Peyer's patch (tissue), 4 donors: ENCODE measurements around the gene HHATL. TPM values are rescaled to one million over a fixed set of nuclear protein-coding genes. Genes with fewer than 3 reads are reported as not detected.

ENCODE experiments used
- DNase-seq, 3 donors: peaks; one replicate each; pipeline ENCODE4 v3.0.0-alpha.2; 2017 to 2019
- H3K27ac ChIP-seq, 4 donors: fragments of 200-600 bp; sonication (generic); one replicate each; pipeline ENCODE4 v1.5.1; 2016 to 2019
- H3K27me3 ChIP-seq, 2 donors: fragments of 200-600 bp; sonication (generic); one replicate each; pipeline ENCODE4 v1.5.1; 2019
- H3K36me3 ChIP-seq, 3 donors: fragments of 200-600 bp; sonication (generic); one replicate each; pipeline ENCODE4 v1.5.1; 2016 to 2019
- H3K4me1 ChIP-seq, 4 donors: fragments of 200-600 bp; sonication (generic); one replicate each; pipeline ENCODE4 v1.5.1; 2016 to 2019
- H3K4me3 ChIP-seq, 4 donors: fragments of 200-600 bp; sonication (generic); 1 replicate in 3 of 4; 2 replicates in 1 of 4; pipeline ENCODE4 v1.5.1; 2016 to 2019; ENCODE audit warnings: mild to moderate bottlenecking in 1 of 4
- H3K9me3 ChIP-seq, 4 donors: fragments of 200-600 bp; sonication (generic); one replicate each; pipeline ENCODE4 v1.5.1; 2016 to 2019; ENCODE audit warnings: mild to moderate bottlenecking in 1 of 4
- POLR2A ChIP-seq, 2 donors: fragments of 450-650 bp; IDR thresholded peaks; one replicate each; pipeline ENCODE4 v1.5.1; 2017; ENCODE audit warnings: antibody characterized with exemption in 2 of 2, mild to moderate bottlenecking in 2 of 2, moderate library complexity in 2 of 2
- total RNA-seq, 4 donors: library from RNA; depleted of rRNA; stranded (reverse); fragments of >200 nt; gene quantifications; one replicate each; pipeline ENCODE4 v1.1.0, GENCODE V29; 2016
- TF ChIP-seq, protein P1 (sequence below), 6 experiments: fragments of 450-650 bp in 4 of 6; fragments of 200-600 bp in 2 of 6; sonication (generic) in 1 of 6; IDR thresholded peaks; one replicate each; pipeline ENCODE4 v1.5.1; 2017 to 2019; ENCODE audit warnings: antibody characterized with exemption in 6 of 6, mild to moderate bottlenecking in 3 of 6, moderate library complexity in 1 of 6

Gene HHATL
- total RNA-seq, 4 donors from 2014 or later, result 3.4 TPM; not detected in 3

DNA sequence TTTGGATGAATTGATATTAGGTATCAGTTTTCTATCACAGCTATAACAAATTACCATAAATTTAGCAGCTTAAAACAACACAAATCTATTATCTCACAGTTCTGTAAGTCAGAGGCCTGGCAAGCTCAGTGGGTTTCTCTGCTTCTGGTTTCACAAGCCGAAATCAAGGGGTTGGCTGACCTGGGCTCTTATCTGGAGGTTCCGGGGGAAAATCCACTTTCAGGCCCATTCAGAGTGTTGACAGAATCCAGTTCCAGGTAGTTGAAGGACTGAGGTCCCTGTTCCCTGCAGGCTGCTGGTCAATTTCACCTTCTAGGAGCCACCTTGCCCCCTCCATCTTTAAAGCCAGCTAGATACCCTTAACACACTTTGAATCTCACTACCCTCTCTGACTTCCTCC, 11.1 kb upstream of the HHATL start:
- Histone ChIP-seq H3K9me3 (no peaks in the 10 kb centered on the region), H3K36me3 (no peaks in the 10 kb centered on the region), H3K27me3 (no peaks in the 10 kb centered on the region), H3K4me1 (no peaks in the 10 kb centered on the region), H3K4me3 (no peak overlapping the region), H3K27ac (no peak overlapping the region)
- TF ChIP-seq, protein P1, sequence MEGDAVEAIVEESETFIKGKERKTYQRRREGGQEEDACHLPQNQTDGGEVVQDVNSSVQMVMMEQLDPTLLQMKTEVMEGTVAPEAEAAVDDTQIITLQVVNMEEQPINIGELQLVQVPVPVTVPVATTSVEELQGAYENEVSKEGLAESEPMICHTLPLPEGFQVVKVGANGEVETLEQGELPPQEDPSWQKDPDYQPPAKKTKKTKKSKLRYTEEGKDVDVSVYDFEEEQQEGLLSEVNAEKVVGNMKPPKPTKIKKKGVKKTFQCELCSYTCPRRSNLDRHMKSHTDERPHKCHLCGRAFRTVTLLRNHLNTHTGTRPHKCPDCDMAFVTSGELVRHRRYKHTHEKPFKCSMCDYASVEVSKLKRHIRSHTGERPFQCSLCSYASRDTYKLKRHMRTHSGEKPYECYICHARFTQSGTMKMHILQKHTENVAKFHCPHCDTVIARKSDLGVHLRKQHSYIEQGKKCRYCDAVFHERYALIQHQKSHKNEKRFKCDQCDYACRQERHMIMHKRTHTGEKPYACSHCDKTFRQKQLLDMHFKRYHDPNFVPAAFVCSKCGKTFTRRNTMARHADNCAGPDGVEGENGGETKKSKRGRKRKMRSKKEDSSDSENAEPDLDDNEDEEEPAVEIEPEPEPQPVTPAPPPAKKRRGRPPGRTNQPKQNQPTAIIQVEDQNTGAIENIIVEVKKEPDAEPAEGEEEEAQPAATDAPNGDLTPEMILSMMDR (IDR thresholded peaks at IDR 0.05), result no peak
- TF ChIP-seq POLR2A (IDR thresholded peaks at IDR 0.05), result no peak
- peak in 2 of 3 donors; percentile 5 to 7 for DNase-seq

DNA sequence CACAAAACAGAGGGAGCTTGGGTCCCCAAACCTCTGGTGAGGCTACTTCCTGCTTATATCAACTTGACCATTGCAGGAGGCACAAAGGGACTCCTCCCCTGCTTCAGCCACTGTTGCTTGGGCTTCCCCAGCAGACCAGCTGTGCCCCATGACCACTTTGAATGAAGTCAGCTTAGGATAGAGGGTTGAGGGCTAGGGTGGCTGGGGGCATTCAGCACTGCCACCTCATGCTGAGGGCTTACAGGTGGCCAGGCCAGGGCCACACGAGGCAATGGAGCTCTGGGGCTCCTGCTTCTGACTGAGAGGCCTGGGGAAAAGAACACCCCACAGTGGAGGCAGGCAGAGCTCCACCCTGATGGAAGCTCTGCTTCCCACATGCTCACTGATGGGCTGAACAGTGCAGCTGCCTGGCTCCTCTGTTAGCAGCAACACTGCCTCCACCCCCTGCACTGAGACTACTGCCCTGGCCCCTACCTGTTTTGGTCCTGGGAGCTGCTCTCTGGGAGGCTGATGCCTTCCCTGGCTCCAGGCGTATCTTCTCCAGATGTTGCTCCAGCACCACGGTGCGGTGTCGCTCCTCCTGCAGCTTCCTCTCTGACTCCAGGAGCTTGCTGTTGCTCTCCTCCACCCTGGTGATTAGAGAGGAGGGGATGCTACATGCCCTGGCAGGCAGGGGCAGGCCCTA, 10.2 kb upstream of the HHATL start:
- Histone ChIP-seq H3K27ac (no peak overlapping the region), H3K4me1 (no peaks in the 10 kb centered on the region), H3K9me3 (no peaks in the 10 kb centered on the region), H3K4me3 (no peak overlapping the region), H3K36me3 (no peaks in the 10 kb centered on the region), H3K27me3 (no peaks in the 10 kb centered on the region)
- no peak for TF ChIP-seq POLR2A (IDR thresholded peaks at IDR 0.05)
- TF ChIP-seq, protein P1 (IDR thresholded peaks at IDR 0.05), result no peak
- peak in 1 of 3 donors; percentile 37 for DNase-seq

DNA sequence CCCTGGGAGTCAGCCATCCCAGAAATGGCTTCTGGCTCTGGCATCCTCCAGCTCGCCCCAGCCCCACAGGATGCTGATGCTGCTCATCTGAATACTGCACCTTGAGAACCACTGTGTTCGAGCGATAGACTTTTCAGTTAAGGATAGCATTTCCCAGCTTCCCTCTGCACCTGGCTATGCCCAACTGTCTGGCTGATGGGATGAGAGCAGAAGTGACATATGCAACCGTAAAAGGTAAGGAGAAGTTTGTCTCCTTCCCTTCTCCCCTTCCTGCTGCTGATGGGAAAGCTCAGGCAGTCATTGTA, 9.7 kb upstream of the HHATL start:
- H3K9me3 ChIP-seq, result no peaks in the 10 kb centered on the region
- DNase-seq, result no peak
- TF ChIP-seq, protein P1 (IDR thresholded peaks at IDR 0.05), result no peak
- TF ChIP-seq POLR2A (IDR thresholded peaks at IDR 0.05), result no peak
- H3K27me3 ChIP-seq, result no peaks in the 10 kb centered on the region
- H3K36me3 ChIP-seq, result no peaks in the 10 kb centered on the region
- no peak overlapping the region for H3K4me3 ChIP-seq
- H3K27ac ChIP-seq, result no peak overlapping the region
- H3K4me1 ChIP-seq, result no peaks in the 10 kb centered on the region

DNA sequence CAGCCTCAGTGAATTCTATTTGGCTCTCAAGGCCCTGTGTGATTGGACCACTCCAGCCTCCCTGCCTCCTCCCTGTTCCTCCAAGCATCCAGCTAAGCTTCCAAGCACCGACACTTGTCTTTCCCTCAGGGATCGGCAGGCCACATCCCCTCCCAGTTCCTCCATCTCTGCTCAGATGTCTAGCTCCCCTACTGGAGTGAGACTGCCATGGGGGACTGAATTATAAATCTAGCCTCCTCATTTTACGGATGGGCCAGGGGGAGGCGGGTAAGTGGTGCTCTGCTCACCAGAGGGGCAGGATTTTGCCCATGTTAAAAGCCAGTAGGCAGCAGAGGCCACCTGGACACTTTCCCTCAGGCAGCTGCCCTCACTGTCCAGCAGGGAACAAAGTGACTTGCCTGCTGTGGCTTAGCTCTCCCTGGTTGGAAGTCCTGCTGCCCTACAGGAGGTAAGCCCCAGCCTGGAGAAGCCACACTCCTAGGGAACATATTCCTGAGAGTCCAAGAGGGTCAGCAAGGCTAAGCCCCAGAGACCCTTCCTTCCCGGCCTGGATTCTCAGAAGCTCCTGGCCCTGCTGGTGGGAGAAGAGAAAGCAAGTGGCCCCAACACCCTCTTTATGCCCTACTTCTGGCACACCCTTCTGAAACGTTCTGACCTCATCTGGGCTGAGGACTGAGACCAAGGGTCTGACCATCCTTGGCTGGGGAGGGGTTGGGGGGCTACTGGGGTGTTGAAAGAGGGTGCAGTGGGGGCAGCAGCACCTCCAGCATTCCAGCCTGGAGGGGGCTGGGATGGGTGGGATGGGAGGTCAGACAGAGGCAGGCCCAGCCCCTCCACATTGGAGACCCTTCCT, 9.1 kb upstream of the HHATL start:
- Histone ChIP-seq H3K9me3 (no peaks in the 10 kb centered on the region), H3K36me3 (no peaks in the 10 kb centered on the region), H3K4me1 (no peaks in the 10 kb centered on the region), H3K27me3 (no peaks in the 10 kb centered on the region), H3K4me3 (no peak overlapping the region), H3K27ac (no peak overlapping the region)
- DNase-seq, result peak in 2 of 3 donors; percentile 32 to 33
- TF ChIP-seq POLR2A (IDR thresholded peaks at IDR 0.05), result no peak
- TF ChIP-seq, protein P1 (IDR thresholded peaks at IDR 0.05), result no peak

DNA sequence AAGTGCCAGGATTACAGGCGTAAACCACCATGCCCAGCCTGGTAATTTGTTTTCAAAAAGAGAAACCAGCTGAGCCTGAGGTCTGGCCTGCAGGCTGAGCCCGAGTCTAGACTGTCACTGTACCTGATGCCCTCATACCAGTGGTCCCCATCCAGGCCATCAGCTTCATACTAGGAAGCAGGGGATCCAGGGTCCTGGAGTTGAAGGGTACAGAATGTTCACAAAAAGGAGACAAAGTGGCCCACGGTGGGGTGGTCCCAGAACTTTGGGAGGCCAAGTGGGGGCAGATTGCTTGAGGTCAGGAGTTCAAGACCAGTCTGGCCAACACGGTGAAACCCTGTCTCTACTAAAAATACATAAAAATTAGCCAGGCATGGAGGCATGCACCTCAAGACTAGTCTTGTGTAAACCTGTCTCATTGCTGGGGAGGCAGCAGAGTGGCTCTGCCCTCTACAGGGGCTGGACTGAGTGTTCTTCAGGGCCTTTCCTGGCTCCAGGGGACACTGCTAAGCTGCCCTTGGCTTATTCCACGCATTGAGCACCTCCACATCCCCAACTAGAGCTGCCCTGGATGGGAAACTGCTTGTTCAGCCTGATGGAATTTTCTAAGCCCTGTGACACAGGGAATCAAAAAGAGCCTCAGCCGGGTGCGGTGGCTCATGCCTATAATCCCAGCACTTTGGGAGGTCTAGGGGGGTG, 7.9 kb upstream of the HHATL start:
- no peak for TF ChIP-seq POLR2A (IDR thresholded peaks at IDR 0.05)
- TF ChIP-seq, protein P1 (IDR thresholded peaks at IDR 0.05), result no peak
- no peak overlapping the region for H3K27ac ChIP-seq
- H3K4me3 ChIP-seq, result no peak overlapping the region
- no peaks in the 10 kb centered on the region for H3K36me3 ChIP-seq
- H3K9me3 ChIP-seq, result no peaks in the 10 kb centered on the region
- no peaks in the 10 kb centered on the region for H3K4me1 ChIP-seq
- peak in 1 of 3 donors; percentile 26 for DNase-seq
- H3K27me3 ChIP-seq, result no peaks in the 10 kb centered on the region
